ENCODE measurements around the gene AIP. TPM values are rescaled to one million over a fixed set of nuclear protein-coding genes. Genes with fewer than 3 reads are reported as not detected.

Gene AIP
- total and polyA plus RNA-seq, 9 of the 15 experiments (the other 6 are each of a cell fraction or from before 2014, with no cell fraction given): 5.2 to 92.5 (median 52.7) TPM

DNA sequence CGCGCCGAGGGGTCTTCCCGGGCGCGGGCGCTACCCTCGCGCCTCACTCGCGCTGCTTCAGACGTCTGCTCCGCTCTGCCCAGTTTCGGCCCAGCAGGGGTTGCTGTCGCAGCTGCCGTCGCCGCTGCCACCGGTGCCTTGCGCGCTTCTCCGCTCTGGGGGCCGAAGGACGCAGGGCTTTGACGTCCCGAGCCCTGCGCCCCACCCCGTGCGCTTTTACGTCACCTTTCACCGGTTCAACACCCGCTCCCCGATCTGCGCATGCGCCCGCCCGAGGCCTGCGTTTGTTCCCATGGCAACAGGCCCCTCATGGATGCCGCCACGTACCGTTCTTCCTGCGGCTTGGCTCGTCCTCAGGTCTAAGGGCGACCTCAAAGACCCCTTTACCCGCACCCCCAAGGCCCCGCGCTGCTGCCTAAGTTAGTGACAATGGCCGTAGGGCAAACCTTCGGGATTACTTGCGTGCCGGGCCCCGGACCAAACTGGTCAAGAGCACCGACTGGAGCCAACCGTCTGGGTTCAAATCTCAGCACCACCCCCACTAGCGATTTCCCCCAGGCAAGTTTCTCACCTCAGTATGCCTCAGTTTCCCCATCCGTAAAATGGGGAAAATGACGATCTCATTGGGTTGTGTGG lies 25.8 kb downstream of the AIP start (continued):
- TF ChIP-seq, protein P1, sequence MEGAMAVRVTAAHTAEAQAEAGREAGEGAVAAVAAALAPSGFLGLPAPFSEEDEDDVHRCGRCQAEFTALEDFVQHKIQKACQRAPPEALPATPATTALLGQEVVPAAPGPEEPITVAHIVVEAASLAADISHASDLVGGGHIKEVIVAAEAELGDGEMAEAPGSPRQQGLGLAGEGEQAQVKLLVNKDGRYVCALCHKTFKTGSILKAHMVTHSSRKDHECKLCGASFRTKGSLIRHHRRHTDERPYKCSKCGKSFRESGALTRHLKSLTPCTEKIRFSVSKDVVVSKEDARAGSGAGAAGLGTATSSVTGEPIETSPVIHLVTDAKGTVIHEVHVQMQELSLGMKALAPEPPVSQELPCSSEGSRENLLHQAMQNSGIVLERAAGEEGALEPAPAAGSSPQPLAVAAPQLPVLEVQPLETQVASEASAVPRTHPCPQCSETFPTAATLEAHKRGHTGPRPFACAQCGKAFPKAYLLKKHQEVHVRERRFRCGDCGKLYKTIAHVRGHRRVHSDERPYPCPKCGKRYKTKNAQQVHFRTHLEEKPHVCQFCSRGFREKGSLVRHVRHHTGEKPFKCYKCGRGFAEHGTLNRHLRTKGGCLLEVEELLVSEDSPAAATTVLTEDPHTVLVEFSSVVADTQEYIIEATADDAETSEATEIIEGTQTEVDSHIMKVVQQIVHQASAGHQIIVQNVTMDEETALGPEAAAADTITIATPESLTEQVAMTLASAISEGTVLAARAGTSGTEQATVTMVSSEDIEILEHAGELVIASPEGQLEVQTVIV (CRISPR knock-in tag; IDR thresholded peaks at IDR 0.05; ENCODE audit: borderline replicate concordance): no peak; the same call in 1 of the 2 replicates
- TF ChIP-seq, protein P2, sequence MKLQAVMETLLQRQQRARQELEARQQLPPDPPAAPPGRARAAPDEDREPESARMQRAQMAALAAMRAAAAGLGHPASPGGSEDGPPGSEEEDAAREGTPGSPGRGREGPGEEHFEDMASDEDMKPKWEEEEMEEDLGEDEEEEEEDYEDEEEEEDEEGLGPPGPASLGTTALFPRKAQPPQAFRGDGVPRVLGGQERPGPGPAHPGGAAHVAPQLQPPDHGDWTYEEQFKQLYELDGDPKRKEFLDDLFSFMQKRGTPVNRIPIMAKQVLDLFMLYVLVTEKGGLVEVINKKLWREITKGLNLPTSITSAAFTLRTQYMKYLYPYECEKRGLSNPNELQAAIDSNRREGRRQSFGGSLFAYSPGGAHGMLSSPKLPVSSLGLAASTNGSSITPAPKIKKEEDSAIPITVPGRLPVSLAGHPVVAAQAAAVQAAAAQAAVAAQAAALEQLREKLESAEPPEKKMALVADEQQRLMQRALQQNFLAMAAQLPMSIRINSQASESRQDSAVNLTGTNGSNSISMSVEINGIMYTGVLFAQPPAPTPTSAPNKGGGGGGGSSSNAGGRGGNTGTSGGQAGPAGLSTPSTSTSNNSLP (IDR thresholded peaks at IDR 0.05; ENCODE audit: borderline replicate concordance, low read depth, low read length): no peak
- no peak for TF ChIP-seq ZNF75A (CRISPR knock-in tag; IDR thresholded peaks at IDR 0.05)
- no peak for TF ChIP-seq ETV6 (IDR thresholded peaks at IDR 0.05; ENCODE audit: borderline replicate concordance in 1 of 2, low read depth in 2 of 2, low read length in 1 of 2)
- no peak for TF ChIP-seq ETV6 (CRISPR knock-in tag; IDR thresholded peaks at IDR 0.05; ENCODE audit: borderline replicate concordance)
- peak; percentile 68 for TF ChIP-seq MYC (IDR thresholded peaks at IDR 0.05; ENCODE audit: low read depth, low read length)
- no peak for TF ChIP-seq MYC (CRISPR knock-in tag; IDR thresholded peaks at IDR 0.05; ENCODE audit: borderline replicate concordance, low read depth)
- peak; percentile 97 for TF ChIP-seq CREB1 (IDR thresholded peaks at IDR 0.05)
- peak; percentile 98 for TF ChIP-seq CREB1 (CRISPR knock-in tag; IDR thresholded peaks at IDR 0.05)
- TF ChIP-seq ZNF644 (tag; IDR thresholded peaks at IDR 0.05; ENCODE audit: low read depth): no peak
- TF ChIP-seq, protein P3, sequence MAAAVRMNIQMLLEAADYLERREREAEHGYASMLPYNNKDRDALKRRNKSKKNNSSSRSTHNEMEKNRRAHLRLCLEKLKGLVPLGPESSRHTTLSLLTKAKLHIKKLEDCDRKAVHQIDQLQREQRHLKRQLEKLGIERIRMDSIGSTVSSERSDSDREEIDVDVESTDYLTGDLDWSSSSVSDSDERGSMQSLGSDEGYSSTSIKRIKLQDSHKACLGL (CRISPR knock-in tag; IDR thresholded peaks at IDR 0.05; ENCODE audit: borderline replicate concordance, poor library complexity, severe bottlenecking): peak; percentile 9
- no peak for TF ChIP-seq ZNF583 (CRISPR knock-in tag; IDR thresholded peaks at IDR 0.05)
- no peak for TF ChIP-seq MTF1 (CRISPR knock-in tag; IDR thresholded peaks at IDR 0.05; ENCODE audit: borderline replicate concordance)
- no peak for TF ChIP-seq NR1H2 (CRISPR knock-in tag; IDR thresholded peaks at IDR 0.05)
- TF ChIP-seq ZNF655 (CRISPR knock-in tag; IDR thresholded peaks at IDR 0.05): no peak
- TF ChIP-seq CHCHD3 (CRISPR knock-in tag; IDR thresholded peaks at IDR 0.05): no peak
- peak; percentile 81 for TF ChIP-seq USF1 (CRISPR knock-in tag; IDR thresholded peaks at IDR 0.05)
- no peak for TF ChIP-seq SRSF3 (IDR thresholded peaks at IDR 0.05; ENCODE audit: insufficient read depth, low read length)
- TF ChIP-seq HDAC8 (tag; IDR thresholded peaks at IDR 0.05): no peak
- peak in 2 of 3 experiments; percentile 64 to 69 for TF ChIP-seq YY1 (IDR thresholded peaks at IDR 0.05; ENCODE audit: borderline replicate concordance in 1 of 3, control insufficient read depth in 1 of 3, extremely low read depth in 1 of 3, insufficient read depth in 3 of 3, insufficient read length in 1 of 3, insufficient replicate concordance in 2 of 3, low read depth in 1 of 3, low read length in 2 of 3)
- TF ChIP-seq PHB (CRISPR knock-in tag; IDR thresholded peaks at IDR 0.05): no peak
- peak; percentile 76 for TF ChIP-seq KHSRP (IDR thresholded peaks at IDR 0.05)

All from K562 (cell line).